HG03095 (cell line): ENCODE data around the gene KCNJ15.

Experiments used
- ATAC-seq: cut with Tn5 transposase; IDR thresholded peaks from one replicate; pipeline ENCODE4 v1.9.1; 2021; ENCODE audit warnings: moderate library complexity; ENCODE audit not compliant: unreplicated experiment

The KCNJ15 gene

GRCh38 chr21:38325216-38325615, 68.4 kb downstream of the KCNJ15 start:
- ATAC-seq, result no peak

GRCh38 chr21:38325731-38326420, 69.1 kb downstream of the KCNJ15 start:
- no peak for ATAC-seq

DNA sequence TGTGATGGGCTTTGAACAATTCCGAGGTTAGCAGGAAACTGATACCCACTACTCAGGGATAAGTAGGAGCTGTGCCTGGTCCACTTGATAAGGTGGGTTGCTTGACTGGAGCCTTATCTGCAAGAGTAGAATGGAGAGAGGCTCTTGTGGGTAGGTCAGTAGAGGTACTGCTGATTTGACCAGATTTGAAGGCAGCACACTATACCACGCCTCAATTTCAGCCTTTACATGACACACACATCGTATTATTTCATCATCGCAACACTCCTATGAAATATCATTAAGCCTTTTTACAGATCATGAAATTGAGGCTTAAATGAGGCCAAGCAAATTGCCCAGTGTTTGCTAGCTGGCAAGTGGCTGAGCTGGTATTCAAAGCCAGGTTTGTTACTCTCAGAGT, 69.6 kb downstream of the KCNJ15 start:
- ATAC-seq, result no peak

GRCh38 chr21:38326899-38327298, 70.1 kb downstream of the KCNJ15 start:
- no peak for ATAC-seq

DNA sequence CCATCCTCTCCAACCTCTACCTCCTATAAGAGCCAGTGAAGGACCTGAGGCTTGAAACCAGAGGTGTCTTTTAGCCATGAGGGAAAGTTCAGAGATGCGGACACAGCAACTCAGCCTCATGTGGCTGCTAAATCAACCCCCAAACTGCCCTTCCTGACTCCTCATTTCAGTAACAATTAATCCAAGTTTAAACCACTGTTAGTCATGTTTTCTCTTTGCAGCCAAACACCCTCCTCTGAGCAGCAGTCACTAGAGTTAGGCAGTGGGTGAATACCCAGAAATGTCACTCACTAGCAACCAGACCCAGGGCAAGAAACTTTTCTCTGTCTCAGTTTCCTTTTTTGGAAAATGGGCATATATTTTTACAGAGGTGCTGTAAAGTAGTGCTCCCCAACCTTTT, 71.2 kb downstream of the KCNJ15 start:
- ATAC-seq, result no peak

DNA sequence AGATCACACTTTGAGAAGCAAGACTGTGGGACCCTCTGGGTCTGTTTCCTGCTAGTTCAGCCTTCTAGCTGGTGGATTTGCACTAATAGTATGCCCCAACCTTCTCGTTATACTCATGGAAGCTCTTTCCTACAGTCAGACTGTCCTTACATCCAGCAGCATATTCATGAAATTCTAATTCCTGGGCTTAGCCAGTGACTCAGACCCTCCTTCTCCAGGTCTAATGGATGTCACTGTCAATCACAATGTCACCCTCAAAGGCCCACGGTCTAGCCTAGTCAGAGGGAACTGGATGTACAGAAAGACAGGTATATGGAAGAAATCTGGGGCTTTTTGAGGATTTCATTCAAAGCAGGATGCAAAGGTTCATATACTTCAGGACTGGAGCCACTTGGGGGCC, 72.4 kb downstream of the KCNJ15 start:
- no peak for ATAC-seq

DNA sequence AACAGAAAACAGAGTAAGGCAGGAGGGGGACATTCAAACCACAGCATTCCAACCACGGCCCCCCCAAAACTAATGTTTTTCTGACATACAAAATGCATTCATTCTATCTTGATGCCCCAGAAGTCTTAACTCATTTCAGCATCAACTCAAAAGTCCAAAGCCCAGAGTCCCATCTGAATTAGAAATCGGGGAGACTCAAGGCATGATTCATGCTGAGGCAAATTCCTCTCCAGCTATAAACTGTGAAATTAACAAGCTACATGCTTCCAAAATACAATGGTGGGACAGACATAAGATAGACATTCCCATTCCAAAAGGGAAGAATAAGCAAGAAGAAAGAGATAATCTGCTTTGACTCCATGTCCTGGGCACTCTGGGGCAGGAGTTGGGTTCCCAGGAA, 73.9 kb downstream of the KCNJ15 start:
- no peak for ATAC-seq

DNA sequence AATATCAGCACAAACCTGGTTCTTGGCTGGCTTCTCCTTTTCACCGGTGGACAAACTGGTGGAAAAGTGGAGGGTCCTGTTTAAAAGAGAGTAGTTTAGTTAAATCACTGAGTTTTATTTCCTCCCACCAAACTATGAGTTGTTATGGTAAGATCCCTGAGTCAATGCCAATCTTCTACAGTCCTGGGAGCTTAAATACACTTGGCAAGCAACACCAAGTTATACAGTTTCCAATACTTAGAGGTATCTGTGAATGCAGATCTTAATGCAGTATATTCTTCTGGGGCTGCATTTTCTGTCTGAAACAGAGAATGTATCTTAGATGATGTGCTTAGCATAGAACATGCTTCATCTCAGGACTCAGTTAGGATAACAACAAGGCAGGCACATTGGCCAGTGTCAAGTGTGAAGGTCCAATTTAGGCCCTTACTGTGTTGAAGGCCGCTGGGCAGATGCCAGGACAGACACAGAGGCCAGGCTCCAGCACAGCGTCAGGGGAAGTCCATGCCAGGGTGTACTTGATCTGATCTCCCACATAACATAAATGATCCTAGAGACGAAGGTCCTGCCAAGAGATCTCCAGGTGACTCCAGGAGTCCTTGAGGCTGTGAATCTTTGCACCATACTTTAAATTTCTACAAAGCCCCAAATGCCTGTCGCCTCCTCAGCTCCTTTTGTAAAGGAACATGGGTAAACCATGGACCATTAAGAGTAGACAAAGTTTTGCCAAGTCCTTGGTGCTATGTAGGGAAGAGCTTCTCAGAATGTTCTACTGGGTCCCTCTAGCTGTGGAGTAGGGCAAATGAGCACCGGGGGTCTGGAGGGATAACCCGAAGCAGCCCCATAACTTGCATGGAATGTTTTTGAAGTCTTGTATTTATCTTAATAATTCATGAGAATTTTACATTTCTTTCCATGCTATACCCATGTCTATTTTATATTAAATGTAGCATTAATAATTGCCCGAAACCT, 76.8 kb downstream of the KCNJ15 start:
- ATAC-seq, result no peak

GRCh38 chr21:38334866-38335265, 78.1 kb downstream of the KCNJ15 start:
- no peak for ATAC-seq

- ATAC-seq, result no peak
These were observed 81.0 kb downstream of the KCNJ15 start for GRCh38 chr21:38337793-38338192.

DNA sequence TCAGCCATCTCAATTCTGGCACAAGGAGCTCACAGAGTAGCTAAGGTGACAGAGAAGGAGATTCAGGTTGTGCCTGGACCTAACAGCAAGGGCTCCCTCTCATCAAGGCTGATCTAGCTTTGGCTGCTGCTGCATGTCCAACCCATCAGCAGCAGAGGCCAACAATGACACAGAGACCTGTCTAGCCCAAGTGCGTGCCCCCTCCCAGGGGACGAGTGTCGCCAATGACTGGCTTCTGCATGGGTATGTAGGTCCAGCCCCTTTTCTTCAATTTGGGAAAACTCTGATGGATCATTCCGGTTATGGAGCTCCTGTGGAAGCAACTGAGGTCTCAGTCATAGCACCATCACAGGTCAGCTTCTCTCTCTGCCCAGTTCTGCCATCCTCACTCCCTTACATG, 83.3 kb downstream of the KCNJ15 start:
- ATAC-seq, result no peak

DNA sequence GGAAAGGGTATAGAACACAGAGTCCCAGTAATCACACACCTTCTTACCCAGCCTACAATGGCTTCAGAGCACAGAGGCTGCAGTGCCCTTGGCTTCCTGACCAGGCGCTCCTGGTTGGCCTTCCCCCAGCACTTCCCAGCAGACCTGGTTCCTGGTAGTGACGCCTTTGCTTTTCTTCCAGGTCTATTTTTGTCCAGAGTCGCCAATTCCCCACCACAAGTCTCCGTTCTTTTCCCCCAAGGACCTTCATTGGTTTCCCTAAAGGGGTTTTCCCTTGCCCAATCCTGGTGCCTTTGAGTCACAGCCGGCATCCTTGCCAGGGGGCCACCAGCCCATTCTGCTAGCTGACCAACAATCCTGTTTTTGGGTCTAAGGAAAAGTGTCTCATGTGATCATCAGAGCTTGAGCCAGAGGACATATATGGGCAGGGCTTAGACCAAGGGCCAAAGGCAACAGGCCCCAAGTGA, 84.8 kb downstream of the KCNJ15 start:
- ATAC-seq, result no peak

- ATAC-seq, result no peak
These were observed 85.9 kb downstream of the KCNJ15 start for GRCh38 chr21:38342739-38343138.

DNA sequence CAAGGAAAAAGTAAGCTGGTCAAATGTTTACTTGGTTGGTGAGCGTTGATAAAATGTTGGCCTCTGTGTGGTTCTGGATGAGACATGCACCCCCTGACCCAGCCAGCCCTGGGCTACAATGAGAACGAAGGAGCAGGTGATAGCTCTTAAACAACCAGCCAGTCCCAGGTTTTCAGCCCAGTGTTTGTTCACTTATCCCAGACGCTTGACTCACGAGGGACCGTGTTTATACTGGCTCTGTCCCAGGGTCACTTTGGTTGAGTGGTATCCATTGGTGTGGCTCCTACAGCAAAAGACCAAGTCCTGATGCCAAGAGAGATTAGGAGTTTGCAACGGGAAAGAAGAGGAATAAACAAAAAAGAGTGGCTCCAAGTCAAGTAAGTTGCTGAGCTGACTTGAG, 86.9 kb downstream of the KCNJ15 start:
- no peak for ATAC-seq

DNA sequence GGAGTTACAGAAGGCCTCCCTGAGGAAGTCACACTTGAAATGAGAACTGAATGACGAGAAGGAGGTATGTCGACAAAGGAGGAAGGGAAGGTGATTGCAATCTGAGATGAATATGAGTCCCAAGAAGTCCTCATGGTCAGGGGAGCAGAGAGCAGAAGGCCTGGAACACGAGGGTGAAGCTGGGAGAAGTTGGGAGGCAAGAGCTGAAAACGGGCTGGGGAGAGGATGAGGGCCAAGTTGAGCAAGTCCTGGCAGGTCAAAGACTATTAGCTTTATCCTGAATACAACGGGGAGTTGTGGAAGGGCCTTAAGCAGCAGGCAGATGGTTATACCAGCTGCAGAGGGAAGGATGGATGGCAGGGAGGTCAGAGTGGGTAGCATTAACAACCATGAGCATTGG, 89.5 kb downstream of the KCNJ15 start:
- ATAC-seq, result no peak

DNA sequence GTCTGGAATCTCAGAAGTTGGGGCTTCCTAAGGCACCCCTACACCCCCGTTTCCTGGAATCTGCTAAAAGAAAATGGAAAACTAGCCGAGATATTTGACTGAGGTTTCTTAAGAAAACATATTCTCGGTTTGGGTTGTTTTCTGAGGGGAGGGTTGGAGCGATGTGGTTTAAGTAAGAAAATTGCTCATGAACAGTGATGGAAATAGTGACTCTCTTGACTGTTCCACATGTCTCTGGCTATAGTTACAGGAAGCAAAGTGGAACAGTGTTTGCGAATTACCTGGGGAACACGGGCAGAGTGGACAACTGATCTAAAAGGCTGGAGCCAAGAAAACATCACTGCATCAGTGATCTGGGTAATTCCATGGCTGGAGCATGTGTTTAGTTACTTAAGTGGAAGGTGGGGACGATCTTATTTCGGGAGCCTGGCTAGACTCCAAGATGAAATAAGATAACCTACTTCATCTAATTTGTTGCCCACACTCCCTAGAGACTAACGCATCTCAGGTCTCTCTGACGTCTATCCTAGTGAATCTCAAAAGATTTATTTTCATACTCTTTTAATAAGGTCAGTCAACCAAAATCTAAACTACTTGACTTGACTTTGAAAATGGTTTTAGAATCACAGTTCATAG, 92.4 kb downstream of the KCNJ15 start:
- ATAC-seq, result no peak

DNA sequence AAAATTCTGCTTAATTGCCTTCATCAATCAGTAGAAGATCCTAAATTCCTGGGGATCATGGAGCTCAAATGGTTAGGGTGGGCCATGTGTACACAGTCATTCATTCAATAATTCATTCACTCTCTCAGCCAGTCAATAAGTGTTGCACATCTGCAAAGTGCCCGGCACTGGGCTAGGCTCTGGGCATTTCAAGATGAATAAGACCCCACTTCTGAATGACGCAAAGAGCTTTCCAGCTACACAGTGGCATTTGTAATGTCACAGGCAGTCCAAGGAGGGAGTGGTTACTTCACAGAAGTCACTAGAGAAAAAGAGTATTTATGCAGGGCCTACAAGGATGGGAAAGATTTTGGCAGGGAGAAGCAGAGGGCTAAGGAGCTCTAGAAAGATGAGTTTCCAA, 93.2 kb downstream of the KCNJ15 start:
- no peak for ATAC-seq

DNA sequence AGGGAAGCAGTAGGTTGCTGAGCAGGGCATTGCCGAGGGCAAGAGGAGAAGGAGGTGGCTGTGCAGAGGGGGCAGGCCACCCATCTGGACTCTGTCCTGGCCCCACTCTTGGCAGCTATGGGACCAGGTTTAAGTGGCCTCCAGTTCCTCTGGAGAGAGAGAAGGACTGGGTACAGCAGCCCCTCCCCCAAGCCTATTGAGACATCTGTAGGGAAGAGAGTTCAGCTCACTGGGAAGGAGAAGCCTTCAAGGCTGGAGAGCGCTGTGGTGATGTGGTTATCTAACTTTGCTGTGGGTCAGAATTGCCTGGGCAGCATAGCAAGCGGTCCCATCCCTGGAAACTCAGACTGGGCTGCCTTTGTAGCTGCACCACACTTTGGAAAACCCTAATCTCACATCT, 93.9 kb downstream of the KCNJ15 start:
- ATAC-seq, result no peak

DNA sequence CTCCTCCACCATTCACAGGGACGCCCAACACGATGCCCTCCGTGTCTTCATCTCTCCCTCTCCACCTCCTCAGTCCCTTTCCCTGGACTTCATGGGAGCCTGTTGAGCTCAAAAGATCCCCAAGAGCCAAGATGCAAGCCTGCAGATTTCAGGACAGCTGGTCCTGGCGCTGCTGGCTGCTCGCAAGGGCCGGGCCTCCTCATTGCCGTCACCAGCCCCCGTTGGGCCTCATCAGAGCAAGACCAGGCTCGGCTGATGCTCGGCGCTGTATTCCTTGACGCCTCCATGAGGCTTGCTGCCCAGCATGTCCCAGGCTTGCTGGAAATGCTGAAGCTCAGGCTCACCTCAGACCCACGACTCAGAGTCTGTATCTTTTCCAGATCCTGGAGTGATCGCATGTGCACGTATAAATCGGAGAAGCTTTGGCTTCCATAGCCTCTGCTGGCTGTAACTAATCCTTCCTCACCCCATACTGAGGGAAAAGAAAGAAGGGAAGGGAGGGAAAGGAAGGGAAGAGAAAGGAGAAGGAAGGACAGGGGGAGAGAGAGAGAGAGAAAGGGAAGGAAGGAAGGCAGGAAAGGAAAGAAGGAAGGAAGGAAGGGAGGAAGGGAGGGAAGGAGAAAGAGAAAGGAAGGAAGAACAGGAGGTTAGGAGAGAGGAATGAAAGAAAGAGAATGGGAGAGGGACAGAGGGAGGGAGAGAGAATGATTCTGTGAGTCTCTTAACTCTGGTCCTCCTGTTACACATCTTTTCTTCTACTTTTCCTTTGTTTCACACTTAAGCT, 94.6 kb downstream of the KCNJ15 start:
- no peak for ATAC-seq

DNA sequence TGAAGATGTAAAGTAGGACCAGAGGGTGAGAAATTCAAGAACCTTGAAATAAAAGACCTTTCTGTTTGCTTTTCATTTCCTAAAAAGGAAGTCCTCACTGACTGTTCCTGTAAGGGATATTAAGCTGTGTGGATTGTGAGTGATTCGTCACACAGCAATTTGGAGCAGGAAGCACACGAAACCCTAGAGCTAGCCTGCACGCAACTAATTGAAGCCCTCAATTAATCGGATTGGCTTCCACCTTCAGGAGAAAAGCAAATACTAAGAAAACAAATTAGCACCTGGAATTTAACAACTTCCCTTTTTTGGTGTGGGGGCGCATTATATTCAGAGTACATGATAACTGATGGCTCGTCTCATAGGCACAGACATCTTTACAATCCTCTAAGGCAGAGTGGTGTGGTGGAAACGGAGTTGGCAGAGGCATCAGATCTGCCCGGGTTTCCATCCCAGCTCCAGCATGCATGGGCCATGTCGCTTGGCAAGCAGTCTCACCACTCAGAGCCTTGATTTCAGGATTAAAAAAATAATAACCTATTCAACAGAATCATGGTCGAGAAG, 95.2 kb downstream of the KCNJ15 start:
- ATAC-seq, result no peak
